ENCODE measurements around the gene SLIT1.

DNA sequence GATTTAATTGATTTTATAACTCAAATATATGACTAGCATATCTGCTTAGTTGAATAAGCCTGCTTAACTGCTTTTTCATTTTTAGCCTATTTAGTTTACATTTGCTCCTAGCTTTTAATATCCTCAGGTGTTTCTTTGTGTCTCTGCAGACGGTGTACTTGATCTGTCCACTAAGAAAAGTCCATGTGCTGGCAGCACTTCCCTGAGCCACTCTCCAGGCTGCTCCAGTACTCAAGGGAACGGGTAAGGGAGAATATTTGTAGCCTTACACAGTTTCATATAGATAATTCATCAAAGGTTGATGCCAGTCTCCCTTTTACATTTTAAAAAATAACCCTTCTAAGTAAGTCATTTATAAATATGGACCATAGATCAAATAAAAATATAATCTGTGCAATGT is 233.8 kb downstream of the SLIT1 start:
- TF ChIP-seq, protein P1, sequence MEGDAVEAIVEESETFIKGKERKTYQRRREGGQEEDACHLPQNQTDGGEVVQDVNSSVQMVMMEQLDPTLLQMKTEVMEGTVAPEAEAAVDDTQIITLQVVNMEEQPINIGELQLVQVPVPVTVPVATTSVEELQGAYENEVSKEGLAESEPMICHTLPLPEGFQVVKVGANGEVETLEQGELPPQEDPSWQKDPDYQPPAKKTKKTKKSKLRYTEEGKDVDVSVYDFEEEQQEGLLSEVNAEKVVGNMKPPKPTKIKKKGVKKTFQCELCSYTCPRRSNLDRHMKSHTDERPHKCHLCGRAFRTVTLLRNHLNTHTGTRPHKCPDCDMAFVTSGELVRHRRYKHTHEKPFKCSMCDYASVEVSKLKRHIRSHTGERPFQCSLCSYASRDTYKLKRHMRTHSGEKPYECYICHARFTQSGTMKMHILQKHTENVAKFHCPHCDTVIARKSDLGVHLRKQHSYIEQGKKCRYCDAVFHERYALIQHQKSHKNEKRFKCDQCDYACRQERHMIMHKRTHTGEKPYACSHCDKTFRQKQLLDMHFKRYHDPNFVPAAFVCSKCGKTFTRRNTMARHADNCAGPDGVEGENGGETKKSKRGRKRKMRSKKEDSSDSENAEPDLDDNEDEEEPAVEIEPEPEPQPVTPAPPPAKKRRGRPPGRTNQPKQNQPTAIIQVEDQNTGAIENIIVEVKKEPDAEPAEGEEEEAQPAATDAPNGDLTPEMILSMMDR (IDR thresholded peaks at IDR 0.05; ENCODE audit: insufficient read depth, low read depth, low read length), result no peak
- TF ChIP-seq EZH2 (IDR thresholded peaks at IDR 0.05; ENCODE audit: insufficient read depth, low read length), result no peak
